C4-2B (cell line): Measurements from ENCODE around the gene SNRNP25.
A peak's percentile ranks its signal among the peaks of the same experiment; 100 is the strongest.

Experiments used
- H3K27ac ChIP-seq: fragments of 450-650 bp; 2 replicates; pipeline ENCODE4 v1.5.1; 2017
- CTCF ChIP-seq: fragments of 450-650 bp; conservative IDR thresholded peaks from 2 replicates; pipeline ENCODE4 v1.5.1; 2017; ENCODE audit warnings: mild to moderate bottlenecking
- ZFX ChIP-seq: fragments of 450-650 bp; IDR thresholded peaks from 2 replicates; pipeline ENCODE4 v1.6.1; 2017

The SNRNP25 gene

GRCh38 chr16:64914-65255 lies 11.3 kb downstream of the SNRNP25 start:
- H3K27ac ChIP-seq: no peak overlapping the region
- no peak for TF ChIP-seq ZFX
- TF ChIP-seq CTCF: no peak

GRCh38 chr16:65745-66144 lies 12.1 kb downstream of the SNRNP25 start:
- H3K27ac ChIP-seq: no peak overlapping the region
- TF ChIP-seq CTCF (peak; percentile 98), ZFX (no peak)

- no peak overlapping the region for H3K27ac ChIP-seq
- TF ChIP-seq ZFX: no peak
- no peak for TF ChIP-seq CTCF
Measured at GRCh38 chr16:66309-67182, 12.9 kb downstream of the SNRNP25 start.

- TF ChIP-seq ZFX (no peak), CTCF (no peak)
- H3K27ac ChIP-seq: no peak overlapping the region
Measured at GRCh38 chr16:67183-67791, 13.7 kb downstream of the SNRNP25 start.

GRCh38 chr16:67884-68789 lies 14.5 kb downstream of the SNRNP25 start:
- H3K27ac ChIP-seq: no peak overlapping the region
- TF ChIP-seq ZFX (no peak), CTCF (no peak)

GRCh38 chr16:69181-69580 lies 15.6 kb downstream of the SNRNP25 start:
- H3K27ac ChIP-seq: peak overlapping the region; percentile 91; the same call in 1 of the 2 replicates
- TF ChIP-seq ZFX (no peak), CTCF (no peak)

GRCh38 chr16:71210-71539 lies 17.5 kb downstream of the SNRNP25 start:
- peak overlapping the region; percentile 91 for H3K27ac ChIP-seq
- no peak for TF ChIP-seq ZFX
- TF ChIP-seq CTCF: no peak
